HG02973 (cell line): ENCODE results near the gene GJC2.
A peak's percentile ranks its signal among the peaks of the same experiment; 100 is the strongest.

Experiments used
- ATAC-seq: cut with Tn5 transposase; IDR thresholded peaks from one replicate; pipeline ENCODE4 v1.9.1; 2021; ENCODE audit warnings: moderate library complexity; ENCODE audit not compliant: unreplicated experiment

The GJC2 gene

GRCh38 chr1:228112617-228113016, 37.1 kb upstream of the GJC2 start:
- no peak for ATAC-seq

GRCh38 chr1:228114827-228115226, 34.9 kb upstream of the GJC2 start:
- no peak for ATAC-seq

- ATAC-seq: no peak
These were observed 32.4 kb upstream of the GJC2 start for GRCh38 chr1:228117335-228117734.

- ATAC-seq: no peak
These were observed 31.7 kb upstream of the GJC2 start for GRCh38 chr1:228118040-228118439.

- ATAC-seq: no peak
These were observed 29.4 kb upstream of the GJC2 start for GRCh38 chr1:228120351-228120750.

- ATAC-seq: no peak
These were observed 28.8 kb upstream of the GJC2 start for GRCh38 chr1:228120857-228121489.

GRCh38 chr1:228122921-228123441, 26.7 kb upstream of the GJC2 start:
- ATAC-seq: no peak

GRCh38 chr1:228123505-228123904, 26.2 kb upstream of the GJC2 start:
- no peak for ATAC-seq

- no peak for ATAC-seq
These were observed 24.5 kb upstream of the GJC2 start for GRCh38 chr1:228125185-228125584.

- no peak for ATAC-seq
These were observed 18.0 kb upstream of the GJC2 start for GRCh38 chr1:228131766-228132165.

- ATAC-seq: no peak
These were observed 15.1 kb upstream of the GJC2 start for GRCh38 chr1:228134591-228134990.

GRCh38 chr1:228136901-228137300, 12.8 kb upstream of the GJC2 start:
- ATAC-seq: no peak

GRCh38 chr1:228139406-228139930, 10.3 kb upstream of the GJC2 start:
- no peak for ATAC-seq

- ATAC-seq: peak; percentile 89
These were observed 9.6 kb upstream of the GJC2 start, which contains the start of gene GUK1 for GRCh38 chr1:228139931-228140723. Gene GUK1, plus strand, starts transcription at chr1:228140279. Its CDS starts 24 bp downstream, at chr1:228140303.

GRCh38 chr1:228140724-228141225, 9.0 kb upstream of the GJC2 start:
- no peak for ATAC-seq

- ATAC-seq: no peak
These were observed 8.3 kb upstream of the GJC2 start for GRCh38 chr1:228141226-228142044.

GRCh38 chr1:228142155-228142691, 7.5 kb upstream of the GJC2 start:
- no peak for ATAC-seq

GRCh38 chr1:228142701-228143136, 7.0 kb upstream of the GJC2 start:
- no peak for ATAC-seq

- ATAC-seq: no peak
These were observed 6.1 kb upstream of the GJC2 start for GRCh38 chr1:228143480-228144192.
